GM23338 (cell line): ENCODE measurements around the gene ESR2. TPM values are rescaled to one million over a fixed set of nuclear protein-coding genes. Genes with fewer than 3 reads are reported as not detected.

Experiments
- CTCF ChIP-seq, 2 experiments: fragments of 200-600 bp in 1 of 2; sonication (generic) in 1 of 2; conservative IDR thresholded peaks; 2 replicates each; pipeline versions ENCODE4 v1.5.1 to v1.6.1; 2016 to 2017; ENCODE audit warnings: antibody characterized with exemption in 2 of 2, low read depth in 2 of 2, mild to moderate bottlenecking in 2 of 2, moderate library complexity in 1 of 2
- ETS1 ChIP-seq: IDR thresholded peaks from 2 replicates; pipeline ENCODE4 v1.6.1; 2016; ENCODE audit warnings: antibody characterized with exemption
- EZH2phosphoT487 ChIP-seq: fragments of 200-600 bp; sonication (generic); IDR thresholded peaks from one replicate; pipeline ENCODE4 v1.8.1; 2018; ENCODE audit warnings: antibody characterized with exemption; ENCODE audit not compliant: unreplicated experiment
- polyA plus RNA-seq: library from polyadenylated mRNA; unstranded; fragments of >200 nt; fragmentation: Nextera tagmentation; extraction: Ambion mirVana; gene quantifications from 2 replicates; pipeline ENCODE4 v1.2.1, GENCODE V29; 2016
- total RNA-seq: library from RNA; depleted of rRNA; stranded (reverse); fragments of >200 nt; shearing (Covaris generic); gene quantifications from 2 replicates; pipeline ENCODE4 v1.2.3, GENCODE V29; 2014
- TF ChIP-seq, protein P1 (sequence below): fragments of 250-450 bp; sonication (Bioruptor Pico); IDR thresholded peaks from 2 replicates; pipeline ENCODE4 v1.5.0; 2020; ENCODE audit warnings: mild to moderate bottlenecking, moderate library complexity

ESR2 gene
- total and polyA plus RNA-seq, 2 experiments from 2014 or later: 0.58 to 0.59 TPM

GRCh38 chr14:64147126-64147790, 146.9 kb downstream of the ESR2 start (continued):
- TF ChIP-seq, protein P1, sequence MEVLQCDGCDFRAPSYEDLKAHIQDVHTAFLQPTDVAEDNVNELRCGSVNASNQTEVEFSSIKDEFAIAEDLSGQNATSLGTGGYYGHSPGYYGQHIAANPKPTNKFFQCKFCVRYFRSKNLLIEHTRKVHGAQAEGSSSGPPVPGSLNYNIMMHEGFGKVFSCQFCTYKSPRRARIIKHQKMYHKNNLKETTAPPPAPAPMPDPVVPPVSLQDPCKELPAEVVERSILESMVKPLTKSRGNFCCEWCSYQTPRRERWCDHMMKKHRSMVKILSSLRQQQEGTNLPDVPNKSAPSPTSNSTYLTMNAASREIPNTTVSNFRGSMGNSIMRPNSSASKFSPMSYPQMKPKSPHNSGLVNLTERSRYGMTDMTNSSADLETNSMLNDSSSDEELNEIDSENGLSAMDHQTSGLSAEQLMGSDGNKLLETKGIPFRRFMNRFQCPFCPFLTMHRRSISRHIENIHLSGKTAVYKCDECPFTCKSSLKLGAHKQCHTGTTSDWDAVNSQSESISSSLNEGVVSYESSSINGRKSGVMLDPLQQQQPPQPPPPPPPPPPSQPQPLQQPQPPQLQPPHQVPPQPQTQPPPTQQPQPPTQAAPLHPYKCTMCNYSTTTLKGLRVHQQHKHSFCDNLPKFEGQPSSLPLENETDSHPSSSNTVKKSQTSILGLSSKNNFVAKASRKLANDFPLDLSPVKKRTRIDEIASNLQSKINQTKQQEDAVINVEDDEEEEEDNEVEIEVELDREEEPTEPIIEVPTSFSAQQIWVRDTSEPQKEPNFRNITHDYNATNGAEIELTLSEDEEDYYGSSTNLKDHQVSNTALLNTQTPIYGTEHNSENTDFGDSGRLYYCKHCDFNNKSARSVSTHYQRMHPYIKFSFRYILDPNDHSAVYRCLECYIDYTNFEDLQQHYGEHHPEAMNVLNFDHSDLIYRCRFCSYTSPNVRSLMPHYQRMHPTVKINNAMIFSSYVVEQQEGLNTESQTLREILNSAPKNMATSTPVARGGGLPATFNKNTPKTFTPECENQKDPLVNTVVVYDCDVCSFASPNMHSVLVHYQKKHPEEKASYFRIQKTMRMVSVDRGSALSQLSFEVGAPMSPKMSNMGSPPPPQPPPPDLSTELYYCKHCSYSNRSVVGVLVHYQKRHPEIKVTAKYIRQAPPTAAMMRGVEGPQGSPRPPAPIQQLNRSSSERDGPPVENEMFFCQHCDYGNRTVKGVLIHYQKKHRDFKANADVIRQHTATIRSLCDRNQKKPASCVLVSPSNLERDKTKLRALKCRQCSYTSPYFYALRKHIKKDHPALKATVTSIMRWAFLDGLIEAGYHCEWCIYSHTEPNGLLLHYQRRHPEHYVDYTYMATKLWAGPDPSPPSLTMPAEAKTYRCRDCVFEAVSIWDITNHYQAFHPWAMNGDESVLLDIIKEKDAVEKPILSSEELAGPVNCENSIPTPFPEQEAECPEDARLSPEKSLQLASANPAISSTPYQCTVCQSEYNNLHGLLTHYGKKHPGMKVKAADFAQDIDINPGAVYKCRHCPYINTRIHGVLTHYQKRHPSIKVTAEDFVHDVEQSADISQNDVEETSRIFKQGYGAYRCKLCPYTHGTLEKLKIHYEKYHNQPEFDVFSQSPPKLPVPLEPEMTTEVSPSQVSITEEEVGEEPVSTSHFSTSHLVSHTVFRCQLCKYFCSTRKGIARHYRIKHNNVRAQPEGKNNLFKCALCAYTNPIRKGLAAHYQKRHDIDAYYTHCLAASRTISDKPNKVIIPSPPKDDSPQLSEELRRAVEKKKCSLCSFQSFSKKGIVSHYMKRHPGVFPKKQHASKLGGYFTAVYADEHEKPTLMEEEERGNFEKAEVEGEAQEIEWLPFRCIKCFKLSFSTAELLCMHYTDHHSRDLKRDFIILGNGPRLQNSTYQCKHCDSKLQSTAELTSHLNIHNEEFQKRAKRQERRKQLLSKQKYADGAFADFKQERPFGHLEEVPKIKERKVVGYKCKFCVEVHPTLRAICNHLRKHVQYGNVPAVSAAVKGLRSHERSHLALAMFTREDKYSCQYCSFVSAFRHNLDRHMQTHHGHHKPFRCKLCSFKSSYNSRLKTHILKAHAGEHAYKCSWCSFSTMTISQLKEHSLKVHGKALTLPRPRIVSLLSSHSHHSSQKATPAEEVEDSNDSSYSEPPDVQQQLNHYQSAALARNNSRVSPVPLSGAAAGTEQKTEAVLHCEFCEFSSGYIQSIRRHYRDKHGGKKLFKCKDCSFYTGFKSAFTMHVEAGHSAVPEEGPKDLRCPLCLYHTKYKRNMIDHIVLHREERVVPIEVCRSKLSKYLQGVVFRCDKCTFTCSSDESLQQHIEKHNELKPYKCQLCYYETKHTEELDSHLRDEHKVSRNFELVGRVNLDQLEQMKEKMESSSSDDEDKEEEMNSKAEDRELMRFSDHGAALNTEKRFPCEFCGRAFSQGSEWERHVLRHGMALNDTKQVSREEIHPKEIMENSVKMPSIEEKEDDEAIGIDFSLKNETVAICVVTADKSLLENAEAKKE (CRISPR knock-in tag): no peak
- TF ChIP-seq EZH2phosphoT487 (no peak), CTCF (conservative IDR thresholded peaks at IDR 0.05; ENCODE audit: low read depth in 2 of 2) (no peak), ETS1 (no peak)
